ENCODE results near the gene LYPD4. TPM values are rescaled to one million over a fixed set of nuclear protein-coding genes. Genes with fewer than 3 reads are reported as not detected.
"Not testable (repeated sequence)": the region's sequence is repeated elsewhere in the genome, so short reads cannot be mapped to it uniquely, and the experiment has no call there.

LYPD4 gene
- total and polyA plus RNA-seq, 2 donors = not detected

DNA sequence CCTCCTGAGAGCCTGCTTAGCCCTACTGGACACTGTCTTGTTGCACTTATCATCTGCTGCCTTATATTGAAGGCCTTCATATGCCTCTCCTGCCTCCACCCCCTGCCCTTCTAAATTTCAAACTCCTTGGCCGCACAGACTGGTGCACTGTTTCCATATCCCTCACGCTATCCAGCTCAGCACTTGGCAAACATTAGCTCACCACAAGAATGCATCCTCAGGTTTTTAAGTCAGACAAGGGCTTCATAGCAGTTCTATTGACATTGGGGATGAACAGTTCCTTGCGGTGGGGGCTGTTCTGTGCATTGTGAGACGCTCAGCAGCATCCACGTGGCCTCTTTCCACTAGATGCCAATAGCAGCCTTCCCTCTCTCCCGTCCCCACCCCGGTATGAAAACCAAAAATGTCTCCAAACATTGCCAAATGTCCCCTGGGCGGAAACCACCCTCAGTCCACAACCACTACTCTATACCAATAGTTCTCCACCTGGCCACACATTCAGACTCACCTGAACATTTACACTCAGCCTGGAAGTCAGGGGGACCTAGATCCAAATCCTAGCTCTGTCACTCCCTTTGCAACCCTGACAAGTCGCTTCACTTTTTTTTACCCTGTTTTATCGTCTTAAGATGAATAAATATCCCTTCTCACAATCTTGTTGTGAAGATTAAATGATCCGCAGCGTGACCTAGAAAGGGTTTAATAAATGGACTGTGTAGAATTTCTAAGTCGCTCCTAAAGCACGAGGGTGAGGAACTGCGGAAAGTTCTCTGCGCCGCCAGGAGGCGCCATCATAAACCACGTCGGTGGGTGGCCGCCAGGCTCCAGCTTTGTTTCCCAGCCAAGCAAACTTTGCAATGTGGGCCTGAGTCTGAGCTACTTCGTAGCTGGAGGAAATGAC, 51.7 kb downstream of the LYPD4 start:
- WGBS = 22% methylated on average over 22 of the region's 22 CpGs
- Histone ChIP-seq H3K27ac (ENCODE audit: low read depth) (no peak overlapping the region), H3K4me1 (ENCODE audit: insufficient read depth) (no peaks in the 10 kb centered on the region), H3K4me3 (ENCODE audit: low read depth, low read length) (no peak overlapping the region), H3K36me3 (ENCODE audit: insufficient read depth) (no peaks in the 10 kb centered on the region)
- no peak for DNase-seq (ENCODE audit: extremely low spot score)

DNA sequence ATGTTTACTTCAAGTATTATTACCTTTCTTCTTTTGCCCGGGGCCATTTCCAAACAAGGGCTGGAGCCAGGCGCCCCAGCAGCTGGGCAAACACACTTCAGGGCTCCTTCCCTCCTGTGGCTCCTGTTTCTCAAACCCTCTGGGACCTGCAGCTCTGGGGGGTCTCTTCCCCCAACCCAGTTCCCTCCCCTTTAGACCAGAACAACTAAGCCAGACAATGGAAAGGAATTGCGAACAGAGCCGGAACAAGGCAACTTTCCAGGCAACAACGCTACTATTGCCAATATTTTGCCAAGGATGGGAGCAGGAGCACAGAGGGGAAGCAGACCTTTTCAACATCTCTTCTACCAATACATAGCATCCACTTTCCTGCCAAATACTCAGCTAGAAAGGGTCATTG, 55.4 kb downstream of the LYPD4 start:
- DNase-seq (ENCODE audit: extremely low spot score); H3K4me3 ChIP-seq (ENCODE audit: low read depth, low read length); H3K36me3 ChIP-seq (ENCODE audit: insufficient read depth); H3K27ac ChIP-seq (ENCODE audit: low read depth); H3K4me1 ChIP-seq (ENCODE audit: insufficient read depth): not testable (repeated sequence)
- WGBS = 66% methylated on average over 3 of the region's 5 CpGs

DNA sequence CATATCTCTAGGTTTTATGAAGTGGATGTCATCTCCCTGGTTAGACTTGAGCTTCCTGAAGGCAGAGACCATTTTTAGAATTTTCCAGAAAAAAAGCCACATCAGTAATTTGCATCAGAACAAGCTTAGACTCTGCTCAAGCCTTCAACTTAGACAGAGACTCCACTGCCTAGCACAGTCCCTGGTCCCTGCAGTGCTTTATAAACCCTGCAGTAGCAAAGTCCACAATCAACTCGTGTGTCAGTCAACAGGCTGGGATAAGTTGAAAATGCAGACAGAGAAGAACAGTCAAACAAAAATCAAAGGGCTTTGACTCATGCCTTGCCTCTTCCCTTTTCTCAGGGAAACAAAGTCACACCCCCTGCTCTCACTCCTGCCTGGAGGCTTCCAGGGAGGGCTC, 56.0 kb downstream of the LYPD4 start:
- not testable (repeated sequence) for H3K4me1 ChIP-seq (ENCODE audit: insufficient read depth)

More for the DNA sequence above, 56.0 kb downstream of the LYPD4 start:
- DNase-seq (ENCODE audit: extremely low spot score); H3K4me3 ChIP-seq (ENCODE audit: low read depth, low read length); H3K27ac ChIP-seq (ENCODE audit: low read depth); H3K36me3 ChIP-seq (ENCODE audit: insufficient read depth): not testable (repeated sequence)
- no CpG with 5 or more reads among the region's 1 CpG for WGBS

Small RNAs within 50 kb of the gene (small RNA-seq; reads per million reads assigned to genes)
- gene MIR6797 = not detected

Other genes starting within 250 kb of the LYPD4 start
- not detected for gene CEACAM4, start 217.6 kb downstream of the LYPD4 start, total RNA-seq
- 1.6 TPM for gene CEACAM4, start 217.6 kb downstream of the LYPD4 start, polyA plus RNA-seq
- not detected for gene CEACAM7, start 156.4 kb downstream of the LYPD4 start, total RNA-seq
- not detected for gene CEACAM7, start 156.4 kb downstream of the LYPD4 start, polyA plus RNA-seq
- not detected for gene CEACAM5, start 136.1 kb downstream of the LYPD4 start, total RNA-seq
- not detected for gene CEACAM5, start 136.1 kb downstream of the LYPD4 start, polyA plus RNA-seq
- gene CEACAM6, start 89.2 kb downstream of the LYPD4 start, total RNA-seq = 2.2 TPM
- not detected for gene CEACAM6, start 89.2 kb downstream of the LYPD4 start, polyA plus RNA-seq
- gene CEACAM3, start 48.1 kb downstream of the LYPD4 start, total RNA-seq = not detected
- not detected for gene CEACAM3, start 48.1 kb downstream of the LYPD4 start, polyA plus RNA-seq
- gene DMRTC2, start 359 bp upstream of the LYPD4 start, total RNA-seq = not detected
- not detected for gene DMRTC2, start 359 bp upstream of the LYPD4 start, polyA plus RNA-seq
- gene RPS19, start 15.6 kb upstream of the LYPD4 start, total RNA-seq = 377 TPM
- gene RPS19, start 15.6 kb upstream of the LYPD4 start, polyA plus RNA-seq = 1,600 TPM
- gene CD79A, start 32.6 kb upstream of the LYPD4 start, total RNA-seq = 0.37 TPM
- 0.80 TPM for gene CD79A, start 32.6 kb upstream of the LYPD4 start, polyA plus RNA-seq
- gene ARHGEF1, start 38.5 kb upstream of the LYPD4 start, total RNA-seq = 20.1 TPM
- gene ARHGEF1, start 38.5 kb upstream of the LYPD4 start, polyA plus RNA-seq = 59.2 TPM
- not detected for gene ERFL, start 83.8 kb upstream of the LYPD4 start, total RNA-seq
- gene ERFL, start 83.8 kb upstream of the LYPD4 start, polyA plus RNA-seq = 0.19 TPM
- gene RABAC1, start 114.6 kb upstream of the LYPD4 start, total RNA-seq = 89.0 TPM
- gene RABAC1, start 114.6 kb upstream of the LYPD4 start, polyA plus RNA-seq = 339 TPM
- gene ATP1A3, start 149.5 kb upstream of the LYPD4 start, total RNA-seq = 0.37 TPM
- gene ATP1A3, start 149.5 kb upstream of the LYPD4 start, polyA plus RNA-seq = 0.77 TPM
- 2.5 TPM for gene GRIK5, start 225.5 kb upstream of the LYPD4 start, total RNA-seq
- gene GRIK5, start 225.5 kb upstream of the LYPD4 start, polyA plus RNA-seq = 8.6 TPM
- 7.6 TPM for gene ZNF574, start 231.5 kb upstream of the LYPD4 start, total RNA-seq
- gene ZNF574, start 231.5 kb upstream of the LYPD4 start, polyA plus RNA-seq = 18.8 TPM

All from urinary bladder (tissue), 4 donors.